Naive thymus-derived CD4-positive, alpha-beta T cell (primary cell): ENCODE data around the gene PLN. TPM values are rescaled to one million over a fixed set of nuclear protein-coding genes. Genes with fewer than 3 reads are reported as not detected.

ENCODE experiments used
- ATAC-seq: fragments of 150-1000 bp; cut with Tn5 transposase; 2 replicates; pipeline ENCODE4 v1.10.0; 2021; ENCODE audit warnings: mild to moderate bottlenecking, moderate library complexity
- CTCF ChIA-PET: fragments of 350-600 bp; sonication (Branson Sonifier 250); formaldehyde crosslinking; loops from one replicate; lab custom pipeline; 2021; ENCODE audit warnings: antibody characterized with exemption; lab: Charles Lee
- POLR2A ChIA-PET: fragments of 350-600 bp; sonication (Branson Sonifier 250); formaldehyde crosslinking; loops from one replicate; lab custom pipeline; 2021; ENCODE audit warnings: antibody characterized with exemption, inconsistent platforms; lab: Charles Lee
- DNase-seq, 9 donors: peaks; one replicate each; pipeline versions ENCODE4 v3.0.0 to v3.0.0-alpha.2; 2020 to 2022; ENCODE audit warnings: mixed read lengths in 1 of 9
- H3K27ac ChIP-seq: one replicate; pipeline ENCODE4 v1.7.0; 2013; ENCODE audit warnings: mild to moderate bottlenecking, low read depth, low read length, moderate library complexity
- H3K27me3 ChIP-seq, 2 donors: one replicate each; pipeline ENCODE4 v1.7.0; 2013; ENCODE audit warnings: low read length in 2 of 2, mild to moderate bottlenecking in 2 of 2, moderate library complexity in 2 of 2; ENCODE audit not compliant: control insufficient read depth in 2 of 2, insufficient read depth in 2 of 2
- H3K36me3 ChIP-seq, 3 experiments: 1 replicate in 2 of 3; 2 replicates in 1 of 3; pipeline ENCODE4 v1.7.0; 2013; ENCODE audit warnings: low read length in 3 of 3, mild to moderate bottlenecking in 3 of 3, moderate library complexity in 1 of 3; ENCODE audit not compliant: insufficient read depth in 3 of 3, control insufficient read depth in 2 of 3
- H3K4me1 ChIP-seq, 2 donors: one replicate each; pipeline ENCODE4 v1.7.0; 2013; ENCODE audit warnings: low read length in 2 of 2, mild to moderate bottlenecking in 2 of 2, moderate library complexity in 1 of 2; ENCODE audit not compliant: control insufficient read depth in 2 of 2, insufficient read depth in 2 of 2
- H3K4me3 ChIP-seq: 2 replicates; pipeline ENCODE4 v1.7.0; 2013; ENCODE audit warnings: mild to moderate bottlenecking, low read length
- H3K9me3 ChIP-seq, 3 experiments: 1 replicate in 2 of 3; 2 replicates in 1 of 3; pipeline ENCODE4 v1.7.0; 2013; ENCODE audit warnings: low read length in 3 of 3; ENCODE audit not compliant: control insufficient read depth in 2 of 3
- H3K27ac Mint-ChIP-seq, 9 donors: one replicate each; pipeline ENCODE4 v1.8.0; 2020 to 2022; ENCODE audit warnings: mixed read lengths in 9 of 9, mild to moderate bottlenecking in 8 of 9, moderate library complexity in 5 of 9, inconsistent platforms in 2 of 9
- H3K27me3 Mint-ChIP-seq, 5 donors: one replicate each; pipeline ENCODE4 v1.8.0; 2021 to 2022; ENCODE audit warnings: mixed read lengths in 5 of 5, mild to moderate bottlenecking in 1 of 5
- H3K36me3 Mint-ChIP-seq, 5 donors: one replicate each; pipeline ENCODE4 v1.8.0; 2020 to 2022; ENCODE audit warnings: mixed read lengths in 5 of 5, mild to moderate bottlenecking in 3 of 5, inconsistent platforms in 1 of 5
- H3K4me1 Mint-ChIP-seq, 7 donors: one replicate each; pipeline ENCODE4 v1.8.0; 2020 to 2022; ENCODE audit warnings: mixed read lengths in 7 of 7, mild to moderate bottlenecking in 3 of 7, inconsistent platforms in 1 of 7
- H3K4me3 Mint-ChIP-seq, 10 donors: one replicate each; pipeline ENCODE4 v1.8.0; 2020 to 2022; ENCODE audit warnings: mild to moderate bottlenecking in 10 of 10, mixed read lengths in 10 of 10, moderate library complexity in 6 of 10, inconsistent platforms in 2 of 10
- H3K9me3 Mint-ChIP-seq, 11 donors: one replicate each; pipeline ENCODE4 v1.8.0; 2020 to 2022; ENCODE audit warnings: mixed read lengths in 11 of 11, mild to moderate bottlenecking in 4 of 11, inconsistent platforms in 1 of 11, moderate library complexity in 1 of 11
- intact Hi-C, 2 donors: fragments of 100-400 bp; cut with micrococcal nuclease; formaldehyde crosslinking; loops; one replicate each; pipeline ENCODE4 v1.15.1; 2023
- polyA plus RNA-seq, 2 donors: library from polyadenylated mRNA; unstranded; fragments of 300-500 nt; fragmentation: Illumina TruSeq; gene quantifications; one replicate each; pipeline ENCODE4 v1.2.3, GENCODE V29; 2021
- total RNA-seq, 6 experiments: library from RNA in 5 of 6; stranded (reverse) in 5 of 6; gene quantifications; 1 replicate in 5 of 6; 2 replicates in 1 of 6; pipeline ENCODE4 v1.2.3 and lab custom pipeline; 2021 to 2026

The PLN gene
- total and polyA plus RNA-seq, 7 experiments from 2014 or later: 0.09 to 0.34 (median 0.20) TPM; not detected in 2

- intact Hi-C loops: no loop called here
- ChIA-PET CTCF (no interaction called here), POLR2A (interaction anchor here (0.9 kb wide), 1 partner anchor 111 kb away, joined by 3 read pairs; no protein-coding TSS in a partner anchor)
- H3K4me1 Mint-ChIP-seq: peaks cover 4 to 78% (median 50%) of the 10 kb centered on the region in 7 donors
- H3K27me3 ChIP-seq: no peaks in the 10 kb centered on the region
- H3K36me3 ChIP-seq: peaks cover 0 to 7% (median 0%) of the 10 kb centered on the region in 3 experiments
- H3K27ac Mint-ChIP-seq: peak overlapping the region in 7 of 9 donors; percentile 6 to 75 (median 38)
- H3K9me3 Mint-ChIP-seq: peaks cover 0 to 9% (median 2%) of the 10 kb centered on the region in 11 donors
- no peak overlapping the region for H3K4me3 ChIP-seq
- no peaks in the 10 kb centered on the region for H3K4me1 ChIP-seq
- H3K4me3 Mint-ChIP-seq: no peak overlapping the region
- no peak for DNase-seq
- H3K9me3 ChIP-seq: no peaks in the 10 kb centered on the region
- H3K27ac ChIP-seq: no peak overlapping the region
- no peaks in the 10 kb centered on the region for H3K27me3 Mint-ChIP-seq
- ATAC-seq: no peak
- peaks cover 16 to 78% (median 44%) of the 10 kb centered on the region in 5 donors for H3K36me3 Mint-ChIP-seq
These were observed 38.8 kb downstream of the PLN start for GRCh38 chr6:118586746-118587485.

GRCh38 chr6:118588626-118589025 is 40.5 kb downstream of the PLN start:
- ChIA-PET POLR2A (no interaction called here), CTCF (no interaction called here)
- H3K36me3 Mint-ChIP-seq: peaks cover 8 to 72% (median 36%) of the 10 kb centered on the region in 5 donors
- DNase-seq (no peak), ATAC-seq (no peak)
- H3K4me1 Mint-ChIP-seq: peaks cover 7 to 83% (median 63%) of the 10 kb centered on the region in 7 donors
- Histone ChIP-seq H3K9me3 (no peaks in the 10 kb centered on the region), H3K27me3 (no peaks in the 10 kb centered on the region), H3K4me1 (no peaks in the 10 kb centered on the region), H3K27ac (no peak overlapping the region), H3K36me3 (no peaks in the 10 kb centered on the region), H3K4me3 (no peak overlapping the region)
- no peak overlapping the region for H3K4me3 Mint-ChIP-seq
- H3K9me3 Mint-ChIP-seq: no peaks in the 10 kb centered on the region
- no peaks in the 10 kb centered on the region for H3K27me3 Mint-ChIP-seq
- H3K27ac Mint-ChIP-seq: peak overlapping the region in 7 of 9 donors; percentile 32 to 90 (median 64)
- intact Hi-C loops: no loop called here

GRCh38 chr6:118589186-118589585 is 41.1 kb downstream of the PLN start:
- Histone ChIP-seq H3K36me3 (no peaks in the 10 kb centered on the region), H3K27me3 (no peaks in the 10 kb centered on the region)

GRCh38 chr6:118589649-118590365 is 41.7 kb downstream of the PLN start:
- Histone ChIP-seq H3K27me3 (no peaks in the 10 kb centered on the region), H3K27ac (no peak overlapping the region), H3K4me1 (no peaks in the 10 kb centered on the region), H3K4me3 (no peak overlapping the region), H3K9me3 (no peaks in the 10 kb centered on the region), H3K36me3 (no peaks in the 10 kb centered on the region)
- DNase-seq: no peak
- H3K4me3 Mint-ChIP-seq: no peak overlapping the region
- ChIA-PET POLR2A (no interaction called here), CTCF (no interaction called here)
- peaks cover 9 to 88% (median 68%) of the 10 kb centered on the region in 7 donors for H3K4me1 Mint-ChIP-seq
- H3K27ac Mint-ChIP-seq: peak overlapping the region in 8 of 9 donors; percentile 47 to 90 (median 76)
- no peak for ATAC-seq
- peaks cover 8 to 77% (median 42%) of the 10 kb centered on the region in 5 donors for H3K36me3 Mint-ChIP-seq
- no peaks in the 10 kb centered on the region for H3K9me3 Mint-ChIP-seq
- H3K27me3 Mint-ChIP-seq: no peaks in the 10 kb centered on the region
- intact Hi-C loops: no loop called here

More at GRCh38 chr6:118589186-118589585, 41.1 kb downstream of the PLN start:
- Histone ChIP-seq H3K4me3 (no peak overlapping the region), H3K27ac (no peak overlapping the region), H3K9me3 (no peaks in the 10 kb centered on the region), H3K4me1 (no peaks in the 10 kb centered on the region)
- intact Hi-C loops: no loop called here
- Mint-ChIP-seq H3K4me3 (no peak overlapping the region), H3K4me1 (peaks cover 9 to 88% (median 68%) of the 10 kb centered on the region in 7 donors), H3K27ac (peak overlapping the region in 8 of 9 donors; percentile 32 to 90 (median 75)), H3K9me3 (no peaks in the 10 kb centered on the region), H3K36me3 (peaks cover 8 to 77% (median 41%) of the 10 kb centered on the region in 5 donors), H3K27me3 (no peaks in the 10 kb centered on the region)
- ChIA-PET CTCF (no interaction called here), POLR2A (no interaction called here)
- ATAC-seq (no peak), DNase-seq (no peak)

- Histone ChIP-seq H3K27ac (no peak overlapping the region), H3K27me3 (no peaks in the 10 kb centered on the region), H3K4me3 (no peak overlapping the region), H3K36me3 (no peaks in the 10 kb centered on the region), H3K4me1 (no peaks in the 10 kb centered on the region), H3K9me3 (no peaks in the 10 kb centered on the region)
- ATAC-seq (no peak), DNase-seq (no peak)
- Mint-ChIP-seq H3K27me3 (no peaks in the 10 kb centered on the region), H3K4me3 (no peak overlapping the region), H3K4me1 (peaks cover 12 to 89% (median 69%) of the 10 kb centered on the region in 7 donors), H3K36me3 (peaks cover 11 to 70% (median 29%) of the 10 kb centered on the region in 5 donors), H3K27ac (peak overlapping the region in 2 of 9 donors; percentile 53 to 65), H3K9me3 (peaks cover 0 to 3% (median 0%) of the 10 kb centered on the region in 11 donors)
- intact Hi-C loops: no loop called here
- POLR2A ChIA-PET: no interaction called here
- CTCF ChIA-PET: no interaction called here
These were observed 43.8 kb downstream of the PLN start for GRCh38 chr6:118591897-118592296.

GRCh38 chr6:118594877-118595276 is 46.8 kb downstream of the PLN start:
- Histone ChIP-seq H3K9me3 (no peaks in the 10 kb centered on the region), H3K27me3 (no peaks in the 10 kb centered on the region), H3K4me3 (no peak overlapping the region), H3K4me1 (no peaks in the 10 kb centered on the region), H3K27ac (no peak overlapping the region), H3K36me3 (no peaks in the 10 kb centered on the region)
- ChIA-PET POLR2A (no interaction called here), CTCF (interaction anchor here (0.5 to 1.2 kb wide), 2 partner anchors 23 to 102 kb away, joined by 3 read pairs; no protein-coding TSS in a partner anchor)
- Mint-ChIP-seq H3K4me3 (no peak overlapping the region), H3K27ac (peak overlapping the region in 1 of 9 donors; percentile 26), H3K36me3 (peaks cover 7 to 74% (median 35%) of the 10 kb centered on the region in 5 donors), H3K4me1 (peaks cover 12 to 90% (median 64%) of the 10 kb centered on the region in 7 donors), H3K9me3 (peaks cover 0 to 5% (median 0%) of the 10 kb centered on the region in 11 donors), H3K27me3 (no peaks in the 10 kb centered on the region)
- intact Hi-C loops: no loop called here
- DNase-seq (no peak), ATAC-seq (no peak)
